SH-SY5Y (cell line): ENCODE measurements around the gene CIC.

Experiments used
- GATA2 ChIP-seq: IDR thresholded peaks from 2 replicates; pipeline ENCODE4 v1.6.1; 2011; ENCODE audit warnings: mild to moderate bottlenecking, low read depth, low read length
- GATA3 ChIP-seq: IDR thresholded peaks from 2 replicates; pipeline ENCODE4 v1.6.1; 2011; ENCODE audit warnings: low read depth, mild to moderate bottlenecking, low read length, moderate library complexity

GRCh38 chr19:42285988-42286348, 16.9 kb downstream of the CIC start:
- TF ChIP-seq GATA2 (no peak), GATA3 (no peak)
